HepG2 (cell line): ENCODE data around the gene MGA. TPM values are rescaled to one million over a fixed set of nuclear protein-coding genes. Genes with fewer than 3 reads are reported as not detected.

Experiments used
- ATAC-seq: fragments of 200-7000 bp; cut with Tn5 transposase; 3 replicates; pipeline ENCODE4 v1.9.1; 2020; ENCODE audit warnings: mild to moderate bottlenecking, moderate library complexity
- BruUV-seq: library from RNA; stranded (reverse); fragments of 400-500 nt; replicated peaks from 2 replicates; lab custom pipeline; 2021; lab: Mats Ljungman, UMichigan
- CTCF ChIA-PET: fragments of 300-600 bp; formaldehyde crosslinking; extraction: SDS; loops from one replicate; lab custom pipeline; 2021; ENCODE audit warnings: low total read pairs, inconsistent platforms, low intra/inter-chr PET ratio; lab: Yijun Ruan, JAX
- POLR2A ChIA-PET: fragments of 350-600 bp; sonication (Branson Sonifier 250); formaldehyde crosslinking; loops from one replicate; lab custom pipeline; 2020; ENCODE audit warnings: antibody characterized with exemption, inconsistent platforms; lab: Yijun Ruan, JAX
- DNase-seq: peaks from one replicate; pipeline ENCODE4 v3.0.0-alpha.2; 2015; ENCODE audit warnings: low spot score
- FAIRE-seq: peaks from 3 replicates; lab custom pipeline; 2011; peaks lifted over from hg19 to GRCh38; lab: Jason Lieb, UNC
- H2AFZ ChIP-seq: one replicate; pipeline ENCODE4 v1.6.1; 2011; ENCODE audit warnings: low read length, inconsistent platforms
- H3K27ac ChIP-seq: fragments of 300-600 bp; 3 replicates; pipeline ENCODE4 v1.8.0; 2011; ENCODE audit warnings: mixed run types, mild to moderate bottlenecking, mixed read lengths, low read length, inconsistent platforms; ENCODE audit not compliant: insufficient read depth; ENCODE audit errors: extremely low read length
- H3K27me3 ChIP-seq, 2 experiments: fragments of 200-600 bp in 1 of 2; 2 replicates in 1 of 2; 3 replicates in 1 of 2; pipeline versions ENCODE4 v1.6.0 to v1.8.0; 2011; ENCODE audit warnings: low read length in 2 of 2, mild to moderate bottlenecking in 2 of 2, moderate library complexity in 2 of 2, inconsistent platforms in 1 of 2; ENCODE audit not compliant: insufficient read depth in 2 of 2, control insufficient read depth in 1 of 2
- H3K36me3 ChIP-seq, 2 experiments: fragments of 200-600 bp in 1 of 2; replicated peaks in 1 of 2; 2 replicates in 1 of 2; 3 replicates in 1 of 2; pipeline versions ENCODE4 v1.5.1 to v1.8.0; 2011; ENCODE audit warnings: low read length in 2 of 2, inconsistent platforms in 1 of 2; ENCODE audit not compliant: insufficient read depth in 2 of 2, control insufficient read depth in 1 of 2
- H3K4me1 ChIP-seq: 2 replicates; pipeline ENCODE4 v1.5.1; 2012; ENCODE audit warnings: low read length, inconsistent platforms; ENCODE audit not compliant: insufficient read depth
- H3K4me2 ChIP-seq: 2 replicates; pipeline ENCODE4 v1.6.0; 2011; ENCODE audit warnings: low read depth, low read length, inconsistent platforms
- H3K4me3 ChIP-seq, 3 experiments: fragments of 200-600 bp in 1 of 3; sonication (generic), shearing (Covaris generic) in 1 of 3; replicated peaks in 1 of 3; 2 replicates each; pipeline ENCODE4 v1.5.1; 2011 to 2016; ENCODE audit warnings: low read length in 3 of 3, inconsistent platforms in 2 of 3, low read depth in 2 of 3, mild to moderate bottlenecking in 2 of 3, control low read depth in 1 of 3, mixed read lengths in 1 of 3; ENCODE audit not compliant: insufficient read depth in 1 of 3
- H3K79me2 ChIP-seq: one replicate; pipeline ENCODE4 v1.6.1; 2011; ENCODE audit warnings: low read length, inconsistent platforms; ENCODE audit not compliant: insufficient read depth
- H3K9ac ChIP-seq: 2 replicates; pipeline ENCODE4 v1.6.0; 2011; ENCODE audit warnings: mild to moderate bottlenecking, low read depth, low read length, inconsistent platforms; ENCODE audit not compliant: insufficient read depth
- H3K9me3 ChIP-seq: 2 replicates; pipeline ENCODE4 v1.5.1; 2012; ENCODE audit warnings: mild to moderate bottlenecking, low read length
- H4K20me1 ChIP-seq: 2 replicates; pipeline ENCODE4 v1.6.0; 2011; ENCODE audit warnings: inconsistent platforms, mild to moderate bottlenecking, low read length, moderate library complexity; ENCODE audit not compliant: insufficient read depth
- CCDC6 ChIP-seq: sonication (generic); formaldehyde crosslinking; IDR thresholded peaks from 2 replicates; pipeline ENCODE4 v1.8.1; 2022; ENCODE audit warnings: mild to moderate bottlenecking, missing genetic modification reagents, moderate library complexity
- CREM ChIP-seq, 2 experiments: sonication (generic) in 1 of 2; formaldehyde crosslinking in 1 of 2; IDR thresholded peaks; 2 replicates each; pipeline versions ENCODE4 v1.4.0 to v1.6.1; 2016 to 2020; ENCODE audit warnings: antibody characterized with exemption in 1 of 2, mild to moderate bottlenecking in 1 of 2, missing genetic modification reagents in 1 of 2
- DNMT3B ChIP-seq: conservative IDR thresholded peaks from 2 replicates; pipeline ENCODE4 v1.6.1; 2016; ENCODE audit warnings: missing biosample characterization, control low read depth
- ETV5 ChIP-seq: IDR thresholded peaks from 2 replicates; pipeline ENCODE4 v1.6.1; 2018; ENCODE audit warnings: missing biosample characterization, missing genetic modification reagents, inconsistent platforms, borderline replicate concordance
- HIVEP1 ChIP-seq: sonication (generic); formaldehyde crosslinking; IDR thresholded peaks from 2 replicates; pipeline ENCODE4 v1.4.0; 2020; ENCODE audit warnings: mild to moderate bottlenecking, missing genetic modification reagents
- IKZF5 ChIP-seq: IDR thresholded peaks from 2 replicates; pipeline ENCODE4 v1.6.1; 2018; ENCODE audit warnings: missing genetic modification reagents, mild to moderate bottlenecking, missing compliant biosample characterization
- IRF2 ChIP-seq: IDR thresholded peaks from 2 replicates; pipeline ENCODE4 v1.6.1; 2018; ENCODE audit warnings: missing genetic modification reagents, missing compliant biosample characterization
- MXD1 ChIP-seq: sonication (generic); formaldehyde crosslinking; IDR thresholded peaks from 2 replicates; pipeline ENCODE4 v1.4.0; 2020; ENCODE audit warnings: mild to moderate bottlenecking, missing genetic modification reagents
- RAD21 ChIP-seq: fragments of 450-650 bp; formaldehyde crosslinking; IDR thresholded peaks from 2 replicates; pipeline ENCODE4 v1.5.0; 2020; ENCODE audit warnings: mild to moderate bottlenecking
- RBAK ChIP-seq: sonication (generic); formaldehyde crosslinking; IDR thresholded peaks from 2 replicates; pipeline ENCODE4 v1.5.1; 2020; ENCODE audit warnings: mild to moderate bottlenecking, missing genetic modification reagents
- RXRB ChIP-seq: IDR thresholded peaks from 2 replicates; pipeline ENCODE4 v1.6.1; 2016; ENCODE audit warnings: borderline replicate concordance, missing genetic modification reagents, missing compliant biosample characterization
- SAP130 ChIP-seq: IDR thresholded peaks from 2 replicates; pipeline ENCODE4 v1.6.1; 2016; ENCODE audit warnings: low read depth
- SMAD3 ChIP-seq: sonication (generic); formaldehyde crosslinking; IDR thresholded peaks from 2 replicates; pipeline ENCODE4 v1.4.0; 2020; ENCODE audit warnings: missing genetic modification reagents
- SMC3 ChIP-seq: IDR thresholded peaks from 2 replicates; pipeline ENCODE4 v1.6.1; 2011; ENCODE audit warnings: low read length, improper control_type of control experiment
- STAG1 ChIP-seq: sonication (generic); formaldehyde crosslinking; IDR thresholded peaks from 2 replicates; pipeline ENCODE4 v1.4.0; 2020; ENCODE audit warnings: missing genetic modification reagents
- ZC3H4 ChIP-seq: sonication (generic); formaldehyde crosslinking; IDR thresholded peaks from 2 replicates; pipeline ENCODE4 v1.4.0; 2020; ENCODE audit warnings: missing genetic modification reagents, borderline replicate concordance
- ZNF143 ChIP-seq: sonication (generic); formaldehyde crosslinking; IDR thresholded peaks from 2 replicates; pipeline ENCODE4 v1.4.0; 2020; ENCODE audit warnings: missing genetic modification reagents
- ZNF264 ChIP-seq: sonication (generic); formaldehyde crosslinking; IDR thresholded peaks from 2 replicates; pipeline ENCODE4 v1.4.0; 2020; ENCODE audit warnings: missing genetic modification reagents
- ZNF33B ChIP-seq: sonication (generic); formaldehyde crosslinking; IDR thresholded peaks from 2 replicates; pipeline ENCODE4 v1.5.1; 2020; ENCODE audit warnings: mild to moderate bottlenecking, missing genetic modification reagents
- ZNF546 ChIP-seq: sonication (generic); formaldehyde crosslinking; conservative IDR thresholded peaks from 2 replicates; pipeline ENCODE4 v1.8.1; 2023; ENCODE audit warnings: mild to moderate bottlenecking, missing genetic modification reagents
- ZNF605 ChIP-seq: sonication (generic); formaldehyde crosslinking; IDR thresholded peaks from 2 replicates; pipeline ENCODE4 v1.8.0; 2022; ENCODE audit warnings: mild to moderate bottlenecking, missing genetic modification reagents
- ZNF766 ChIP-seq: sonication (generic); formaldehyde crosslinking; IDR thresholded peaks from 2 replicates; pipeline ENCODE4 v1.5.0; 2020; ENCODE audit warnings: missing genetic modification reagents, borderline replicate concordance
- ZNF782 ChIP-seq: sonication (generic); formaldehyde crosslinking; IDR thresholded peaks from 2 replicates; pipeline ENCODE4 v1.4.0; 2020; ENCODE audit warnings: missing genetic modification reagents, mild to moderate bottlenecking, borderline replicate concordance
- WGBS: methylation state at CpG from one replicate; pipeline ENCODE4 v1.1.6; 2017; ENCODE audit warnings: low lambda C conversion rate; 5-methylcytosine and 5-hydroxymethylcytosine counted together
- in situ Hi-C: cut with HindIII; loops from 2 replicates; pipeline ENCODE4 v1.10.0; 2017; ENCODE audit warnings: low pct_unique_long_range_greater_than_20kb; ENCODE audit not compliant: extremely low pct_ligation_motif_present
- intact Hi-C: fragments of 100-400 bp; cut with micrococcal nuclease; formaldehyde crosslinking; loops from one replicate; pipeline ENCODE4 v1.10.0; 2022; ENCODE audit not compliant: unreplicated experiment
- polyA plus RNA-seq, 8 experiments: library from polyadenylated mRNA; depleted of rRNA in 3 of 8; stranded (reverse) in 7 of 8; unstranded in 1 of 8; fragments of >200 nt; fragmentation: Illumina TruSeq in 4 of 8; extraction: Trizol in 4 of 8; gene quantifications; 2 replicates each; pipeline versions ENCODE4 v1.2.1 to v1.2.3, GENCODE V29; 2011 to 2016; ENCODE audit warnings: low read depth in 4 of 8, missing spikeins in 1 of 8, mixed read lengths in 1 of 8; ENCODE audit not compliant: insufficient read depth in 1 of 8
- total RNA-seq, 5 experiments: library from RNA; depleted of rRNA; stranded (reverse); fragments of >200 nt; fragmentation: Illumina TruSeq; extraction: Trizol; gene quantifications; 2 replicates each; pipeline ENCODE4 v1.2.3, GENCODE V29; 2016; ENCODE audit warnings: low read depth in 1 of 5

The MGA gene
- total and polyA plus RNA-seq, 2 of the 13 experiments (the other 11 are each of a cell fraction or from before 2014, with no cell fraction given), result 5.3 to 59.0 TPM

GRCh38 chr15:41811432-41812195 is 151.4 kb downstream of the MGA start:
- DNase-seq (peak; percentile 69), ATAC-seq (peak; percentile 93), FAIRE-seq (peak; percentile 88)
- in situ Hi-C loops, result loop anchor here (5.0 kb wide), 1 partner anchor 39 kb away; the partner anchor contains the start of gene MAPKBP1
- Histone ChIP-seq H3K9ac (no peak overlapping the region), H3K36me3 (peaks cover 3 to 10% of the 10 kb centered on the region in 2 experiments; a peak in 1 of 5 replicates), H3K4me1 (no peaks in the 10 kb centered on the region), H3K79me2 (no peaks in the 10 kb centered on the region), H3K4me3 (no peak overlapping the region), H3K9me3 (no peaks in the 10 kb centered on the region), H3K4me2 (no peak overlapping the region), H4K20me1 (no peaks in the 10 kb centered on the region), H3K27ac (no peak overlapping the region), H3K27me3 (no peaks in the 10 kb centered on the region), H2AFZ (no peak overlapping the region)
- ChIA-PET POLR2A (interaction anchor here (1.4 to 3.4 kb wide), 2 partner anchors 38 to 267 kb away, joined by 3 to 20 read pairs; partner anchors contain the start of genes MAPKBP1 and RPAP1), CTCF (interaction anchor here (4.8 kb wide), 1 partner anchor 39 kb away, joined by 98 read pairs; the partner anchor contains the start of gene MAPKBP1)
- WGBS, result 27% methylated on average over 9 of the region's 18 CpGs
- intact Hi-C loops, result loop anchor here (1.0 to 5.0 kb wide), 2 partner anchors 39 to 249 kb away; no protein-coding TSS in a partner anchor
- no TSS peak for BruUV-seq
- TF ChIP-seq STAG1 (CRISPR knock-in tag) (peak; percentile 93), HIVEP1 (CRISPR knock-in tag) (0 out of 2 replicates have a peak, but pooled peaks have one; percentile 33), DNMT3B (no peak), RAD21 (CRISPR knock-in tag) (peak; percentile 95), CREM (IDR thresholded peaks at IDR 0.05) (no peak), CREM (CRISPR knock-in tag; IDR thresholded peaks at IDR 0.05) (no peak), ZNF264 (CRISPR knock-in tag) (no peak), ZNF143 (no peak), MXD1 (CRISPR knock-in tag) (0 out of 2 replicates have a peak, but pooled peaks have one; percentile 24), ZNF546 (0 out of 2 replicates have a peak, but pooled peaks have one; percentile 34), ZNF782 (CRISPR knock-in tag) (no peak), IKZF5 (CRISPR knock-in tag) (0 out of 2 replicates have a peak, but pooled peaks have one; percentile 27), RBAK (0 out of 2 replicates have a peak, but pooled peaks have one; percentile 39), IRF2 (CRISPR knock-in tag) (0 out of 2 replicates have a peak, but pooled peaks have one; percentile 22), RXRB (CRISPR knock-in tag) (no peak), SMC3 (peak; percentile 99), ETV5 (CRISPR knock-in tag) (peak; percentile 19; the same call in 1 of the 2 replicates), ZC3H4 (CRISPR knock-in tag) (no peak), CCDC6 (CRISPR knock-in tag) (no peak), ZNF33B (CRISPR knock-in tag) (peak; percentile 35; the same call in 1 of the 2 replicates), ZNF605 (CRISPR knock-in tag) (no peak), ZNF766 (no peak), SAP130 (CRISPR knock-in tag) (0 out of 2 replicates have a peak, but pooled peaks have one; percentile 16), SMAD3 (CRISPR knock-in tag) (0 out of 2 replicates have a peak, but pooled peaks have one; percentile 39)
